Trophoblast cell (in vitro differentiated cells and primary cell): ENCODE data around the gene PPP1R13B.

ENCODE experiments used
- DNase-seq, 2 donors: peaks; one replicate each; pipeline ENCODE4 v3.0.0-alpha.2; 2016
- H2AFZ ChIP-seq: 2 replicates; pipeline ENCODE4 v1.6.1; 2013; ENCODE audit warnings: low read length, moderate library complexity, mild to moderate bottlenecking; ENCODE audit not compliant: insufficient read depth, poor library complexity
- H2AK5ac ChIP-seq: 2 replicates; pipeline ENCODE4 v1.6.1; 2013; ENCODE audit warnings: mild to moderate bottlenecking, low read length
- H2BK120ac ChIP-seq: 2 replicates; pipeline ENCODE4 v1.6.1; 2013; ENCODE audit warnings: low read length, mild to moderate bottlenecking, moderate library complexity; ENCODE audit not compliant: insufficient read depth, poor library complexity
- H2BK12ac ChIP-seq: 2 replicates; pipeline ENCODE4 v1.6.1; 2013; ENCODE audit warnings: mild to moderate bottlenecking, low read length, moderate library complexity
- H2BK5ac ChIP-seq: 2 replicates; pipeline ENCODE4 v1.6.1; 2013; ENCODE audit warnings: low read length, low read depth, moderate library complexity, mild to moderate bottlenecking; ENCODE audit not compliant: poor library complexity
- H3K14ac ChIP-seq: 2 replicates; pipeline ENCODE4 v1.6.1; 2013; ENCODE audit warnings: mild to moderate bottlenecking, low read length
- H3K18ac ChIP-seq: 2 replicates; pipeline ENCODE4 v1.6.1; 2013; ENCODE audit warnings: mild to moderate bottlenecking, low read length
- H3K23ac ChIP-seq: 2 replicates; pipeline ENCODE4 v1.6.1; 2013; ENCODE audit warnings: low read length
- H3K27ac ChIP-seq: 2 replicates; pipeline ENCODE4 v1.5.1; 2013; ENCODE audit warnings: low read depth, mild to moderate bottlenecking, inconsistent platforms, low read length, moderate library complexity
- H3K27me3 ChIP-seq: 2 replicates; pipeline ENCODE4 v1.6.1; 2013; ENCODE audit warnings: inconsistent platforms, mild to moderate bottlenecking, low read length, moderate library complexity; ENCODE audit not compliant: insufficient read depth
- H3K36me3 ChIP-seq, 2 experiments: 1 replicate in 1 of 2; 2 replicates in 1 of 2; pipeline ENCODE4 v1.6.1; 2013; ENCODE audit warnings: low read length in 2 of 2, mild to moderate bottlenecking in 2 of 2, moderate library complexity in 1 of 2; ENCODE audit not compliant: insufficient read depth in 2 of 2, control insufficient read depth in 1 of 2
- H3K4ac ChIP-seq: 2 replicates; pipeline ENCODE4 v1.6.1; 2013; ENCODE audit warnings: low read depth, mild to moderate bottlenecking, low read length, moderate library complexity
- H3K4me1 ChIP-seq, 2 experiments: 1 replicate in 1 of 2; 2 replicates in 1 of 2; pipeline ENCODE4 v1.6.1; 2013; ENCODE audit warnings: low read length in 2 of 2, mild to moderate bottlenecking in 2 of 2, moderate library complexity in 1 of 2; ENCODE audit not compliant: insufficient read depth in 2 of 2, control insufficient read depth in 1 of 2
- H3K4me2 ChIP-seq: 2 replicates; pipeline ENCODE4 v1.6.1; 2013; ENCODE audit warnings: inconsistent platforms, mild to moderate bottlenecking, low read length, moderate library complexity
- H3K4me3 ChIP-seq: 2 replicates; pipeline ENCODE4 v1.5.1; 2013; ENCODE audit warnings: mild to moderate bottlenecking, low read depth, low read length, inconsistent platforms
- H3K79me1 ChIP-seq: one replicate; pipeline ENCODE4 v1.6.1; 2013; ENCODE audit warnings: low read length
- H3K79me2 ChIP-seq: 2 replicates; pipeline ENCODE4 v1.6.1; 2013; ENCODE audit warnings: low read length, mild to moderate bottlenecking; ENCODE audit not compliant: control insufficient read depth, insufficient read depth, poor library complexity
- H3K9ac ChIP-seq: 2 replicates; pipeline ENCODE4 v1.6.1; 2013; ENCODE audit warnings: mild to moderate bottlenecking, low read length
- H3K9me3 ChIP-seq: 2 replicates; pipeline ENCODE4 v1.6.1; 2013; ENCODE audit warnings: low read depth, mild to moderate bottlenecking, control low read depth, inconsistent platforms, low read length; ENCODE audit not compliant: insufficient read depth
- H4K12ac ChIP-seq: 2 replicates; pipeline ENCODE4 v1.6.1; 2013; ENCODE audit warnings: low read depth, mild to moderate bottlenecking, low read length, moderate library complexity
- H4K8ac ChIP-seq: 2 replicates; pipeline ENCODE4 v1.6.1; 2013; ENCODE audit warnings: low read depth, mild to moderate bottlenecking, low read length, moderate library complexity
- H4K91ac ChIP-seq: one replicate; pipeline ENCODE4 v1.6.1; 2013; ENCODE audit warnings: low read depth, mild to moderate bottlenecking, low read length, moderate library complexity
- WGBS: extraction: QIAGEN DNeasy Blood & Tissue Kit; methylation state at CpG from one replicate; pipeline ENCODE4 v1.1.7; 2013; ENCODE audit warnings: missing lambda C conversion rate; ENCODE audit not compliant: insufficient read length, insufficient coverage; ENCODE audit errors: extremely low coverage; 5-methylcytosine and 5-hydroxymethylcytosine counted together

PPP1R13B gene

DNA sequence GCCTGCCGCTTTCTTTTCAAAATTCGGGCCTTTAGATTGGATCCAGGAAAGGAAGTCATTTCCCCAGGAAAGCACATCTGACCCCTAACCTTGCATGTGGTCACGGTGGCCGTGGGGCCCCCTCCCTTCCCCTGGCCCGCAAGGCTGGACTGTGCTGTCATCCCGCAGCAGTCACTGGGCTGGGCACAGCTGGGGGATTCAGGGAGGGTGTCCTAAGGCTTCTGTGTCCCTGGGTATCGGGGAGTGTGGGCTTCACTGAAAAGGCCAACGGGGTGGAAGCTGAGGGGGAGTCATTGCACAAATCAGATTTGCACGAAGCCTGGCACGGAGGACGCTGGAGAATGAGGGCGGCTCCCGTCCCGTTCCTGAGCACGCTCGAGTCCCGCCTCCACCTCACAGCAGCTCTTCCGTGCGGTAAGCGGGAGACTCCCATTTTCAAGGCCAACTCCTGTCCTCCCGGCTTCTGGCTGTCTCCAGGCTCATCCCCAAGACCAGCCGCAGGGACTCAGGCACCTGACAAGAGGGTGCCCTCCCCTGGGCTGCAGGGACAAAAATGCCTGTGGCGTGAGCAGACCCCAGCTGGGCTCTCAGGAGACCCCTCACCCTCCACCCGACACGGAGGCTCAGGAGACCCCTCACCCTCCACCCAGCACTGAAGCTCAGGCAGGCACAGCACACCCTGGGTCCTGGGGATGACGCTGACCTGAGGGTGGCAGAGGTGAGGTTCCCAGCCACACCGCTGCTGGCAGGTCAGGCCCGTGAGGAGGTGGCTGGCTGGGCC lies 141.7 kb downstream of the PPP1R13B start:
- no peak overlapping the region for H2AK5ac ChIP-seq
- no peaks in the 10 kb centered on the region for H3K9me3 ChIP-seq
- no peak overlapping the region for H4K91ac ChIP-seq
- no peak overlapping the region for H2BK5ac ChIP-seq
- DNase-seq: peak in 1 of 2 donors; percentile 19
- H2AFZ ChIP-seq: no peak overlapping the region
- H3K4me3 ChIP-seq: no peak overlapping the region
- no peak overlapping the region for H3K27ac ChIP-seq
- no peaks in the 10 kb centered on the region for H3K27me3 ChIP-seq
- no peak overlapping the region for H3K18ac ChIP-seq
- H2BK120ac ChIP-seq: no peak overlapping the region
- H3K36me3 ChIP-seq: peaks cover 81 to 85% of the 10 kb centered on the region in 2 experiments
- no peak overlapping the region for H3K4me2 ChIP-seq
- no CpG with 5 or more reads among the region's 28 CpGs for WGBS
- no peak overlapping the region for H2BK12ac ChIP-seq
- H3K4ac ChIP-seq: no peak overlapping the region
- H3K4me1 ChIP-seq: no peaks in the 10 kb centered on the region
- H3K23ac ChIP-seq: no peak overlapping the region
- no peak overlapping the region for H4K8ac ChIP-seq
- H4K12ac ChIP-seq: no peak overlapping the region
- H3K79me1 ChIP-seq: no peaks in the 10 kb centered on the region
- no peak overlapping the region for H3K14ac ChIP-seq
- no peaks in the 10 kb centered on the region for H3K79me2 ChIP-seq
- no peak overlapping the region for H3K9ac ChIP-seq

DNA sequence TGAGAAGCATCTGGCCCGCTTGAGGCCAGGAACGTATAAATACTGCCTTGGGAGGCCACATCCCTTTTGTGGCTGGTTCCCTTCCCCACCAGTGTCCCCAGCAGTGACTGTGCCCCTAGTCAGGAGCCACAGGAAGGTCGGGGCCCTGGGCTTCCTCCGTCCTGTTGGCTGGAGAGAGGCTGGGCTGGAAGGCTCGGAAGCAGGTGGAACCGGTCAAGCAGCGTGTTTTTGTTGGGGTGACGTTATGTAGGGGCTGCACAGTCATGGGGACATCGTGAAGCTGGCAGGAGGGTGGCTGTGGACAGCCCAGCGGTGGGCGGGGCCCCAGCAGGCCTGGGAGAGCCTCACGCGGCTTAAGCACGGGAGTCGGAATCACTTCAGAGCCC lies 142.3 kb downstream of the PPP1R13B start:
- Histone ChIP-seq H3K27me3 (no peaks in the 10 kb centered on the region), H3K9me3 (no peaks in the 10 kb centered on the region), H2BK12ac (no peak overlapping the region), H4K12ac (no peak overlapping the region), H3K4me3 (no peak overlapping the region), H3K36me3 (peaks cover 87 to 90% of the 10 kb centered on the region in 2 experiments), H3K14ac (no peak overlapping the region), H2BK5ac (no peak overlapping the region), H3K23ac (no peak overlapping the region), H3K9ac (no peak overlapping the region), H2AK5ac (no peak overlapping the region), H3K18ac (no peak overlapping the region), H2AFZ (no peak overlapping the region), H4K8ac (no peak overlapping the region), H3K27ac (no peak overlapping the region), H3K79me1 (no peaks in the 10 kb centered on the region), H3K4me1 (no peaks in the 10 kb centered on the region), H2BK120ac (no peak overlapping the region), H3K79me2 (no peaks in the 10 kb centered on the region), H3K4ac (no peak overlapping the region), H3K4me2 (no peak overlapping the region), H4K91ac (no peak overlapping the region)
- WGBS: no CpG with 5 or more reads among the region's 15 CpGs
- peak; percentile 93 to 97 for DNase-seq

DNA sequence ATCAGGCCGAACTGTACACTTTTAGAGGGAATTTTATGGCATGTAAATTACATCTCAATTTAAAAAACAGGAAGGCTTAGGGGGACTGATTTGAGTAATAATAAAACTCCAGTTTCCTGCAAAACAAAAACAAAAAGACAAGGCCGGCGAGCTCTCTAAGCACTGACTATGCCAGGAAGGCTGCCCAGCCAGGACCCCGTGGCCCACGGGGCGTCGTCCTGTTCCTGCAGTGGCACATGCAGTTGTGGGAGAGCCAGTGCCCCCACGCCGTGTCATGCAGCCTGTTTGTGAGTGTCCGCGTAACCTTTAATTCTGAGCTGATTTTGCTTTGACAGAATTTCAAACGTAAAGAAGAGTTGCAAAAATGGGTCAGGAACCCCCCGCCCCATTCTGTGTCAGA lies 142.7 kb downstream of the PPP1R13B start:
- H3K79me1 ChIP-seq: no peaks in the 10 kb centered on the region
- no peak for DNase-seq
- H3K4me1 ChIP-seq: no peaks in the 10 kb centered on the region
- H2BK120ac ChIP-seq: no peak overlapping the region
- H4K8ac ChIP-seq: no peak overlapping the region
- no peak overlapping the region for H3K14ac ChIP-seq
- no peak overlapping the region for H2BK5ac ChIP-seq
- no peak overlapping the region for H3K18ac ChIP-seq
- no peak overlapping the region for H4K91ac ChIP-seq
- no peak overlapping the region for H2BK12ac ChIP-seq
- no peaks in the 10 kb centered on the region for H3K79me2 ChIP-seq
- no peaks in the 10 kb centered on the region for H3K9me3 ChIP-seq
- no peak overlapping the region for H2AFZ ChIP-seq
- H3K4ac ChIP-seq: no peak overlapping the region
- no peak overlapping the region for H3K4me2 ChIP-seq
- H3K27me3 ChIP-seq: no peaks in the 10 kb centered on the region
- no CpG with 5 or more reads among the region's 13 CpGs for WGBS
- H3K9ac ChIP-seq: no peak overlapping the region
- no peak overlapping the region for H3K4me3 ChIP-seq
- H3K36me3 ChIP-seq: peaks cover 87 to 90% of the 10 kb centered on the region in 2 experiments
- H3K27ac ChIP-seq: no peak overlapping the region
- no peak overlapping the region for H2AK5ac ChIP-seq
- no peak overlapping the region for H3K23ac ChIP-seq
- no peak overlapping the region for H4K12ac ChIP-seq

DNA sequence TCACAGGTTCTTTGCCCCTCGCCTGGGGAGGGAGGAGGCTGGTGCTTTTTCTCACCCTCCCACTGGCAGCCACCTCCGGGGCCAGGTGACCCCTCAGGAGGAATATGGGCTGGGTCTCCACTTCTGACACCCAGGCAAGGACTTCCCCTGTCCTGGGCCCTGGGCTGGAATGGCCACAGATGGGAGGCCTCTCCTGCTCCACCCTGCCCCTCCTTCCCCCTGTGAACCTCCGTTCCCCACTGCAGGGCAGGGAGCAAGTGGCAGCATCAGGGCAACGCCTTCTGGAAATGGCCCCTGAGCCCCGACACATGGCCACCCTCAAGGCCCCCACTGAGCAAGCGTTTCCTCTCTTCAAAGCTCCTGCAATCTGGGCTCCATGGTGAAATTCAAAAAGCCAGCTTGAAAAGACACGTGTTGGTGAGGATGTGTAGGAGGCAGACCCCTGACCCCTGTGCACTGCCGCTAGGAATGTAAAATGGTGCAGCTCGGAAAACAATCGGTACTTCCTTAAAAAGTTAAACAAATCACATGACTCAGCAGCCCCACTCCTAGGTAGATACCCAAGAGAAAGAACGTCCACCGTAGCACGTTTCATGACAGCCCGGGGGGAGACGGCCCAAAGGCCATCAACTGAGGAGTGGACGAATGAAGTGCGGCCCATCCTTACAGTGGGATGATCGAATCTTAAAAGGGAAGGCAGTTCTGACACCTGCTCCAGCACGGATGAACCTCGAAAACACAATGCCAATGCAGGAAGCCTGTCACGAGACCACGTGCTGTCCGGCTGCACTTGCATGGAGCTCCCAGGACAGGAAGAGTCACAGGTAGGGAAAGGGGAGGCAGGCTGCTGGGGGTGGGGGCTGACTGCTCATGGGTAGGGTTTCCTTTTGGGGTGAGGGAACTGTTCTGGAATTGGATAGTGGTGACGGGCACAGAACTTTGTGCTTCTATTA lies 143.7 kb downstream of the PPP1R13B start:
- WGBS: no CpG with 5 or more reads among the region's 24 CpGs
- no peak overlapping the region for H2BK5ac ChIP-seq

More for the DNA sequence above, 143.7 kb downstream of the PPP1R13B start:
- Histone ChIP-seq H3K79me2 (no peaks in the 10 kb centered on the region), H4K8ac (no peak overlapping the region), H3K4me3 (no peak overlapping the region), H3K79me1 (no peaks in the 10 kb centered on the region), H3K23ac (no peak overlapping the region), H3K9ac (no peak overlapping the region), H2BK120ac (no peak overlapping the region), H3K36me3 (peaks cover 87 to 90% of the 10 kb centered on the region in 2 experiments), H3K4me1 (no peaks in the 10 kb centered on the region), H2AK5ac (no peak overlapping the region), H3K4me2 (no peak overlapping the region), H4K12ac (no peak overlapping the region), H3K9me3 (no peaks in the 10 kb centered on the region), H3K27ac (no peak overlapping the region), H3K18ac (no peak overlapping the region), H3K14ac (no peak overlapping the region), H2BK12ac (no peak overlapping the region), H3K4ac (no peak overlapping the region), H4K91ac (no peak overlapping the region), H2AFZ (no peak overlapping the region), H3K27me3 (no peaks in the 10 kb centered on the region)
- DNase-seq: no peak
